GM12801 (cell line): ENCODE data around the gene TBCE.

Experiments used
- CTCF ChIP-seq: IDR thresholded peaks from one replicate; pipeline ENCODE4 v1.5.1; 2011; ENCODE audit warnings: control low read depth; ENCODE audit not compliant: insufficient read length; ENCODE audit errors: extremely low read depth

The TBCE gene

GRCh38 chr1:235495030-235495429, 127.8 kb downstream of the TBCE start:
- no peak for TF ChIP-seq CTCF

- TF ChIP-seq CTCF: no peak
Measured at GRCh38 chr1:235495551-235495950, 128.3 kb downstream of the TBCE start.

GRCh38 chr1:235500971-235501540, 133.8 kb downstream of the TBCE start:
- no peak for TF ChIP-seq CTCF
